Adipose tissue (tissue), 3 donors: ENCODE data around the gene DUSP16. TPM values are rescaled to one million over a fixed set of nuclear protein-coding genes. Genes with fewer than 3 reads are reported as not detected.

Experiments used
- H3K27ac ChIP-seq: one replicate; pipeline ENCODE4 v1.5.1; 2013; ENCODE audit warnings: low read depth, low read length
- WGBS, 3 donors: extraction: QIAGEN DNeasy Blood & Tissue Kit; methylation state at CpG; one replicate each; pipeline ENCODE4 v1.1.7; 2013; 5-methylcytosine and 5-hydroxymethylcytosine counted together
- polyA plus RNA-seq, 3 donors: library from polyadenylated mRNA; stranded (reverse); fragments of 200-250 nt; gene quantifications; one replicate each; pipeline ENCODE4 v1.2.3, GENCODE V29; 2013
- donor health status: healthy with polysubstance abuse.
- donor health status: Bipolar disorder and iron deficiency.
- donor health status: healthy.

DUSP16 gene
- polyA plus RNA-seq, 3 donors = 7.6 to 14.4 (median 10.5) TPM

DNA sequence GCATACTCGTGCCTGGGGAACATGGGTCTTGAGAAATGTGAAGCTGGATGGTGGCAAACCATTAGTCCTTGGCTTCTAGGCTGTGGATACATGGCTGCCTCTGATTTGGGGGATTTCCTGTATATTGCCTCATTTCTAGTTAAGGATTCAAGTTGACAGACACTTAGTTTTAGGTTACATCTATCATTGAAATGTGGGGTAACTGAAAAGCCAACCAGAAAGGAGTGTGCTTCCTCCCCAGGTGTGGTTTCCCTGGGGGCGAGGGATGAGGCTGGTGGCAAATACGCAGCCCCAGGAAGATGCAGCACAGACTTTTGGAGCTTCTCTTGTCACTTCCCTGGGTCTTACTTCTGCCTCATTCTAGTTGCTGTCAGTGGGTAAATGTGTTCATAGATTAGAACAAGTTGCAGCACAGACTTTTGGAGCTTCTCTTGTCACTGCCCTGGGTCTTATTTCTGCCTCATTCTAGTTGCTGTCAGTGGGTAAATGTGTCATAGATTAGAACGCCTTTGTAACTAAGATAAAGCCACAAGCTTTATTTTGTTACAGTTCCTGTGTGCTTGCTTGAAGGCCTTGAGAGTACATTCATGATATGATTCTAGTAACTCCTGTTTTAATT, 120.7 kb downstream of the DUSP16 start:
- no peak overlapping the region for H3K27ac ChIP-seq
- 56 to 73% (median 59%) methylated on average over 4 of the region's 4 CpGs for WGBS, 3 donors

DNA sequence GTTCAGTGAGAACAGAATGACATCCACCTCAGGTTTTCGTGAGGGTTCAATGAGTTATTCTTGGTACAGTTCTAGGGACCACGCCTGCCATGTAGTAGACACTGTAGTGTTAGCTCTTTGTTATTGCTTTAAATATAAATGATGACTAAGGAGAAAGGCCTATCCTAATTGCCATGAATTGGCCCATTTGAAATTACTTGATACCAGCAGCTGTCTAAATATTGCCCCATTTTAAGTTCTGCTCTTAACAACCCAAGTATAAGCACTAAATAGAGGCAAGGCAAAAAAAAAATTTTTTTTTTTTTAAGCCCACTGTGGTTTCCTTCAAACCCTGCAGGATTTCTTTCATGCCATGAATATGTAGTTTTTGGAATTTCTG, 121.2 kb downstream of the DUSP16 start:
- WGBS, 3 donors = 95 to 100% (median 97%) methylated on average over 2 of the region's 2 CpGs
- no peak overlapping the region for H3K27ac ChIP-seq

DNA sequence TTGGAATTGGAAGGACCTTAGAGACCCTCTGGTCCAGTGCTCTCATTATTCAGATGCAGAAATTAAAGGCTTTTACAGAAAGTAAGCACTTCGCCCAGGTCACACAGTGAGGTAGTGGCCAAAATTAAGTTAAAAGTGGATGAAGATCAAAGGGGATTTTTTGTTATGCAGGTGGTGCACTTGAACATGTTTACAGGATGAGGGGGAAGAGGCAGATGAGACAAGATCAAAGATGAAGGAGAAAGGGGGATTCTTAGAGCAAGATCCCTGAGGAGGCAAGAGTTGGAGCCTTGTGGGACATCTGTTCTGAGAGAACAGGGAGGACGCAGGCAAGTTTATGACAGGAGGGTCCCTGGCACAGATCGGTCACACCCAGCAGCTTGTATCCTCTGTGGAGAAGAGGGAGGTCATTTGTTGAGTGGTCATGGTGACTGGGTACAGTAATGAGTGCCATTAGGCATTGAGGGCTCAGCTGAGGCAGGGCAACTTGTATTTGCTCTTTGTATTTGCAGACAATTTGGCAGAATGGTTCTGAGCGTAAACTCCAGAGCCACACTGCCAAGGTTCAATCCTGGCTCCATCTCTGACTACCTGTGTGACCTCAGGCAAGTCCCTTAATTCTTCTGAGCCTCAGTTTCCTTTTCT, 121.8 kb downstream of the DUSP16 start:
- 87 to 96% (median 91%) methylated on average over 4 of the region's 4 CpGs for WGBS, 3 donors
- H3K27ac ChIP-seq = no peak overlapping the region

DNA sequence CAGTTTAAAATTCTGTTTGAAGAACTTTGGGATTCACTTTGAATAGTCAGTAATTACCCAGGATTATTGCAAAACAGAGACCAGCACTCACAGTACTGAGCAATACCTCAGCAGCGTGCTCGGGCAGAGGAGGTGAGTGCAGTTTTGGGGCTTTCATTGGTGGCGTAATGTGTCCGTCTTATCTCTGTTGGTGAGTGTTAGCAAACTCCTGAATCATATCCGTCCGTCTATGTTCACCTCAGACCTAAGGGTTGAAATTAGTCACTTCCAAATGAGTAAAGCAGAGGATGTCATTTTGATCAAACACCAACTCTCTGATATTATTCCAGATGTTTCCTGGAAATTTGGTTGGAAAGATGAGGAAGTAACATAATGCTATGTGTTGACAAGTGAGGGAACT, 123.0 kb downstream of the DUSP16 start:
- H3K27ac ChIP-seq = no peak overlapping the region
- WGBS, 3 donors = 44 to 84% (median 48%) methylated on average over 6 of the region's 6 CpGs

DNA sequence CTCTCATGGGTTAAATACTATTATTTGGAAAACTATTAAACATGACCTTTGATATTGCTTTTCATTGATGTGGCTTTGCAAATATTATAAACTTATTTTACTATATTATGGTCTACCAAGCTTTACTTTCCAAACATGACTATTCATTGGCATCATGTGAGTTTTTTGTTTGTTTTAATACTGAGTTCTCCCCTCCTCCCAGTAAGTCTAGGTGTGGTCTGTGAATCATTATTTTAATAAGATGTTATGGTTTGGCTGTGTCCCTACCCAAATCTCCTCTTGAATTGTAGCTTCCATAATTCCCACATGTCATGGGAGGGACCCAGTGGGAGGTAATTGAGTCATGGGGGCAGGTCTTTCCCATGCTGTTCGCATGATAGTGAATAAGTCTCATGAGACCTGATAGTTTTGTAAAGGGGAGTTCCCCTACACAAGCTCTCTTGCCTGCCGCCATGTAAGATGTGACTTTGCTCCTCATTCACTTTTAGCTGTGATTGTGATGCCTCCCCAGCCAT, 125.8 kb downstream of the DUSP16 start:
- no peak overlapping the region for H3K27ac ChIP-seq
- WGBS, 3 donors = 93 to 100% (median 96%) methylated on average over 2 of the region's 2 CpGs

DNA sequence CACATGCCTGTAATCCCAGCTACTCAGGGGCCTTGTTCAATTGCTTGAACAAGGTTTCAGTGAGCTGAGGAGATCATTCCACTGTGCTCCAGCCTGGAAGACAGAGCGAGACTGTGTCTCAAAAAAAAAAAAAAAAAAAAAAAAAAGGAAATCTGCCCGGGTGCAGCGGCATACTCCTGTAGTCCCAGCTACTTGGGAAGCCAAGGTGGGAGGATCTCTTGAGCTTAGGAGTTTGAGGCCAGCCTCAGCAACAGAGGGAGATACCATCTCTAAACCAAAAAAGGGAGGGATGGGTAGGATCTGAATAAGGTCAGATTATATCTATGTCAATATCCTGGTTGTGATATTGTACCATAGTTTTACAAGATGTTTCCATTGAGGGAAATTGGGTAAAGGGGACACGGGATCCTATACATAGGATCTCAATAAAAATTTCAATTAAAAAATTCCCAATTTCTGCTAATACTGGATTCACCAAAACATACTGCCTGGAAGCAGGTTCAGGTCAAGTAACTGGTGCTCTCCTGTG, 129.4 kb downstream of the DUSP16 start:
- no peak overlapping the region for H3K27ac ChIP-seq
- WGBS, 3 donors = 81 to 93% (median 87%) methylated on average over 4 of the region's 4 CpGs

DNA sequence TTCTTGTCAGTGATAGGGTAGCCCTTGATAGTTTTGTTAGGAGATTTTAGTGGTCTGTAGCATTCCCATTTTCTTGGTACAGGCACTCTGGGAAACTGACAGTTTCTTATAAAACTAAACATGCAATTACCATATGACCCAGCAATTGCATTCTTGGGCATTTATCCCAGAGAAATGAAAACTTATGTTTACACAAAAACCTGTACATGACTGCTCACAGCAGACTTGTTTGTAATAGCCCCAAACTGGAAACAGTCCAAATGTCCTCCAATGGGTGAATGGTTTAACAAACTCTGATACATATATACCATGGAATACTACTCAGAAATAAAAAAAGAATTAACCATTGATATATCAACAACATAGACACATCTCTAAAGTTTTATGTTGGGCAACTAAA, 130.3 kb downstream of the DUSP16 start:
- no peak overlapping the region for H3K27ac ChIP-seq

DNA sequence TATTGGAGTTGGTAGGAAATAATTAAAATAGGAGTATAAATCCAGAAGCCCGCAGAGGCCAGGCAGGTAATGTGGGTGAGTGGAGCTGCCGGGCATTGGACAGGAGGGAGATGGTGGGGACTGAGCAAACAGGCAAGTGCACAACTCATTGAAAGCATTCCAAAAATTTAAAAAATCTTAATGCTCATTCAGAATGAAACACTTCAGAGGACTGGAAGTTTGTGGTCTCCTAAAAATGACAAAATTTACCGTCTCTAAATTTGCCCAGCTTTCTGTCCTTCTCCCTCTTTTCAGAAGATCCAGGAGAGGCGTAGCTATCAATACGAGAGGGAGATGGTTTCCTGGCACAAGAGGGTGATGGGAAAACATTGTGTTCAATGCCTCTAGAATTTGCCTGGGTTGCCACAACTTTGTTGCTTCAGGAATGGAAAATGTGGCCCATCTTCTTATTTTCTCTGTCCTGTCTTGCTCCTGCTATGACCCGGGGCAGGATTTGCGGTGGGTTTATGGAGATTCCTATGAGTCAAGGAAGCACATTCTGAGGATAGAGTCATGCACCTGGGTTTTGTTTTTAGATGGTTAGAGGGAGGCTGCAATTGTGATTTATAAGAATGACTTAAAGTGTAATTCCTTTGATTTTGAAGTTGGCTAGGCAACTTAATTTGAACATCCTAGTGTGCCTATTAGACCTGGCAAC, 133.6 kb downstream of the DUSP16 start:
- 92 to 94% (median 93%) methylated on average over 7 of the region's 7 CpGs for WGBS, 3 donors
- H3K27ac ChIP-seq = no peak overlapping the region

DNA sequence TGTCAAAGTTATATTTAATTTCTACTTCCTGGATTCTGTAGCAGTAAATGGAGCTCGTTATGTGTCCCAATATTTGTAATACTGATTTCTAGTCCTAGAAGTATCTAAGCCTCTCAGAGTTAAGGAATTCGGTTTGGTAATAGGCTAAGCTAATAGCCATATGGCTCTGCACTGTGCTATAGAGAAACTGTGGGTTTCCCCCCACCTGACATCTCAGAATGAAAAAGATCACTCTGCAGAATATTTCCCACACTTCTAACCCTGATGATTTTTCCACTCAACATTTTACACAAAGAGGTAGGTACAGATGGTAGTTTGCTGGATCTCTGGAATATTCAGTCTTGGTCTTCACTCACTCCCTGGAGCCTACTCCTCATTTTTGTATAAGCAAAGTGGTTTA, 134.6 kb downstream of the DUSP16 start:
- H3K27ac ChIP-seq = no peak overlapping the region
- 70 to 93% (median 86%) methylated on average over 2 of the region's 2 CpGs for WGBS, 3 donors

DNA sequence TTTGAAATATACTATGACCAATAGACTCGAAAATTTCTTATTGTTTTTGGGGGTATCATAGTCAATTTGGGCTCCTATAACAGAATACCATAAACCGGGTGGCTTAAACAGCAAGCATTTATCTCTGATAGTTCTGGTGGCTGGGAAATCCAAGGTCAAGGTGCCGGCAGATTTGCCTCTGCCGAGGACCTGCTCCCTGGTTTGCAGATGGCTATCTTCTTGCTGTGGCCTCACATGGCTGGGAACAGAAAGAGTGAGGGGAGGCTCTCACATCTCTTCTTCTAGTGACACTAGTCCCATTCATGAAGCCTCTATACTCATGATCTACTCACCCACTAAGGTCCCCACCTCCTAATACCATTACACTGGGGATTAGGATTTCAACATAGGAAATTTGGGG, 135.1 kb downstream of the DUSP16 start:
- no peak overlapping the region for H3K27ac ChIP-seq
- 73 to 99% (median 97%) methylated on average over 4 of the region's 4 CpGs for WGBS, 3 donors

DNA sequence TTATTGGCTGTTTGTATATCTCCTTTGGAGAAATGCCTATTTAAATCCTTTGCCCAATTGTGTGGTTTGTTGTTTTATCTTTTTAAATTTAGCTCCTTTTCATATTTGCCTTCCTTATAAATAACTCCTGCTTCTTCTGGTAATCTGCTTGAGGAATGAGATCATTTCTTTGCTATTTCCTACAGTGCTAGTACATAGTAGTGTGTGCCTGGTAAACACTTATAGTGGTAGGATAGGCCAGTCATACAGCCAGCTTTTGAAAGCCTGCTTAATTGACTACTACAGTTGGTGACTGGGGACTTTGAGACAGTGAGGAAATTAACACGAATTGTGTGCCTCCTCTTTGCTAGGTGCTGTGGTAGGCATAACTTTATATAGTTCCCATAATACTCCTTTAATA, 137.0 kb downstream of the DUSP16 start:
- no peak overlapping the region for H3K27ac ChIP-seq
- 72 to 89% (median 77%) methylated on average over 1 of the region's 1 CpG for WGBS, 3 donors

DNA sequence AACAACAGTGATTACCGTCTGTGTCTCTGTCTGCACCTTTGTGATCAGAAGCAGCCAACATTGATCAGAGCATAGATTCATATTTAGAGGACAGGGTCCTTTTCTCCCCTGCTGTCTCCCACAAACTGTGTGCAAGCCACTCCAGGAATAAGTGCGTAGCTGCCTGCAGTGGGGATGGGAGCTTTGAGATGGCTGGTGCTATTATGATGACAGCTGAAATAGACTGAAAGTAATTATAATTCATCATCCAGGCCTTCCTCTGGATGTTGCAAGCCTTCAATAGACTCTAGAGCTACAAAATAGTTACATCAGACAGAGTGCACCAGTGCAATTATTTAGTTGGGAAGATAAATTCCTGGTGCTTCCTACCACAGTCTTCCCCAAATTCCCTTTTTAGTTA, 137.7 kb downstream of the DUSP16 start:
- H3K27ac ChIP-seq = no peak overlapping the region
- WGBS, 3 donors = 70 to 96% (median 94%) methylated on average over 2 of the region's 2 CpGs

Other genes with a start within 250 kb of the DUSP16 start
- 10 to 100 TPM in 2 of 3 donors, 1 to 10 TPM in 1; 7.0 to 14.2 (median 11.3) TPM for gene MANSC1, start 212.6 kb downstream of the DUSP16 start, polyA plus RNA-seq
- gene BORCS5, start 205.8 kb downstream of the DUSP16 start, polyA plus RNA-seq = 10 to 100 TPM in 1 of 3 donors, 1 to 10 TPM in 2; 5.9 to 11.4 (median 7.9) TPM
- 10 to 100 TPM; 12.2 to 59.7 (median 24.9) TPM for gene CREBL2, start 49.0 kb upstream of the DUSP16 start, polyA plus RNA-seq
- under 1 TPM in 2 of 3 donors, not detected in 1; 0.06 to 0.09 TPM for gene GPR19, start 133.3 kb upstream of the DUSP16 start, polyA plus RNA-seq
- 10 to 100 TPM; 15.6 to 36.9 (median 24.1) TPM for gene CDKN1B, start 154.5 kb upstream of the DUSP16 start, polyA plus RNA-seq
- gene APOLD1, start 222.8 kb upstream of the DUSP16 start, polyA plus RNA-seq = 10 to 100 TPM; 13.8 to 71.1 (median 44.6) TPM